Measurements from ENCODE around the gene FAM181A.

The FAM181A gene

GRCh38 chr14:93952829-93953228 lies 25.7 kb downstream of the FAM181A start:
- DNase-seq (ENCODE audit: low read depth, low spot score) = no peak

DNA sequence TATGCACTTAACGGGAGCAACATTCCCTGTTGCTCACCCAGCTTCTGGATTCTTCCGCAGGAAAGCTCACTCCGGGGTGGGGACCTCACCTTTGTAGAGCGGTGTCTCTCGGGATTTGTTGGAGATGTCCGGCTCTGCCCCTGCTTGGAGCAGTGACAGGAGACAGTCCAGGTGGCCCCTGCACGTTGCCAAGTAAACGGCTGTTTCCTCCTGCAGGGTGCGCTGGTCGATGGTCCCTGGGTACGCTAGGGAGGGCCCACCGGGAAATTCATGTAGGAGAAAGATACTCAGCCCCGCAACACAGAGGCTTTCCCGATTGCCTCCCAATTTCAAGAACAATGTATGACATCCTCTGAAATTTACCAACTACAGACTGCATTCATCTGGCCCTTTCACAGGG lies 26.1 kb downstream of the FAM181A start:
- in situ Hi-C loops (cut with HindIII; ENCODE audit: low sequenced_read_pairs) = no loop called here
- no peak for DNase-seq (ENCODE audit: low read depth, low spot score)
- TF ChIP-seq CTCF (IDR thresholded peaks at IDR 0.05; ENCODE audit: low read depth, low read length) = no peak
- H3K4me3 ChIP-seq (ENCODE audit: low read depth, low read length) = no peak overlapping the region

More at GRCh38 chr14:93952829-93953228, 25.7 kb downstream of the FAM181A start:
- in situ Hi-C loops (cut with HindIII; ENCODE audit: low sequenced_read_pairs) = no loop called here
- no peak for TF ChIP-seq CTCF (IDR thresholded peaks at IDR 0.05; ENCODE audit: low read depth, low read length)
- H3K4me3 ChIP-seq (ENCODE audit: low read depth, low read length) = no peak overlapping the region

- in situ Hi-C loops (cut with HindIII; ENCODE audit: low sequenced_read_pairs) = no loop called here
- no peak for TF ChIP-seq CTCF (IDR thresholded peaks at IDR 0.05; ENCODE audit: low read depth, low read length)
These were observed 26.8 kb downstream of the FAM181A start for GRCh38 chr14:93953739-93954515.

DNA sequence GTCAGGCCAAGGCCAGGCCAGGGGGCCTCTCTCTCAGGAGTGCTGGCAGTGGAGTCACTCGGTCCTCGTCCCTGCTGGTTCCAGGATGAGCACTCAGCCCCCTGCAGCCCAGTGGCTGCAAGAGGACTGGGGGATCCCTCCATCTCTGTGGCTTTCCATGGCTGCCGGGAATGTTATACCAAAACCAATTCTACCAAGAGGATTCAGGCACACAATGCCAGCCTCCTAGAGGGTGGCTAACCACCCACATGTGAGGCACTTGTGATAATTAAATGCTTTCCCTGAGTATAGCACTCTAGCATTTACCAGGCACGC lies 27.3 kb downstream of the FAM181A start:
- no peak for TF ChIP-seq CTCF (IDR thresholded peaks at IDR 0.05; ENCODE audit: low read depth, low read length)
- DNase-seq (ENCODE audit: low read depth, low spot score) = no peak
- no peak overlapping the region for H3K4me3 ChIP-seq (ENCODE audit: low read depth, low read length)
- in situ Hi-C loops (cut with HindIII; ENCODE audit: low sequenced_read_pairs) = no loop called here

More at GRCh38 chr14:93953739-93954515, 26.8 kb downstream of the FAM181A start:
- no peak overlapping the region for H3K4me3 ChIP-seq (ENCODE audit: low read depth, low read length)
- no peak for DNase-seq (ENCODE audit: low read depth, low spot score)

DNA sequence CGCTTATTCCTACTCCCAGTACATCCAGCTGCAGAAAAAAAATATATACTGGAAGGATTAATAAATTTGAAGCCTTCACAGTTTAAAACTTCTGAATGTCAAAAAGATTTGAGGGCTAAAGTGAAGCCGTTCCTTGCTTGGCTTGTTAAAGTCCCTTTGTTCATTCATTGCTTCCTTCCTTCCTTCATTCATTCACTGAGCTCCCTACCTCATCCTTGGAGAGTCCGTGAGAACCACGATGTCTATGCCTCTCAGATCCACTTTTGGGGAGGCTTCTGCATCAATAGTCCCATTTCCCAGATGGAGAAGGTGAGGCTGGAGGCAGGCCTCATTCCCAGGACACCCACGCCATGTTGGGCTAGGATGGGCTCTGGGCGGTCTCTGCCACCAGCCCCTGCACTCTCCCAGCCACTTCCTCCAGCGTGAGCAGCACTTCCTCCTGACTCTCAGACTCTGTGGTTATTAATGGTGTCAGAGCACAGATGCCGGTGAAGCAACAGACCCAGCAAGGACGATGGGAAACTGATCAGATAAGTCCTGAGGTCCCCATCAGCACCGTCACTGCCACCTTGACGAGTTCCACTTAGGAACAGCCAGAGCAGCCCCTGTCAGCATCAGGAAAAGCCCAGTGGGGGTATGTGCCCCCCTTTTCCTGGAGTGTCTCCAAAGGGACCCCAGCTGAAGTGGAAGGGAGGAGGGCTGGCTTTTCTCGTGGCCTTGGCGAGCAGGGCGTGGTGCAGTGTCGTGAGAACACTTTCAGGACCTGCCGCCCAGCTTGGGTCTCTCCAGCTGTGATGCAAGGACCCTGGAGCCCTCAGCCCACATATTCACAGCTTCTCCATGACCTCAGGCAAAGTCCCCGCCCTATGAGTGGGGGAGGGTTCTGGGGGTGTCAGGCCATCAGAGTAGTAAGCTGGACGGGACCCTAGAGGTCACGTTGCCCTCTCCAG lies 28.0 kb downstream of the FAM181A start:
- no peak for DNase-seq (ENCODE audit: low read depth, low spot score)
- H3K4me3 ChIP-seq (ENCODE audit: low read depth, low read length) = no peak overlapping the region

More for the DNA sequence above, 28.0 kb downstream of the FAM181A start:
- in situ Hi-C loops (cut with HindIII; ENCODE audit: low sequenced_read_pairs) = no loop called here
- no peak for TF ChIP-seq CTCF (IDR thresholded peaks at IDR 0.05; ENCODE audit: low read depth, low read length)

Measured in astrocyte of the spinal cord (primary cell).